ENCODE measurements around the gene NIM1K. TPM values are rescaled to one million over a fixed set of nuclear protein-coding genes. Genes with fewer than 3 reads are reported as not detected.

The NIM1K gene
- total and polyA plus RNA-seq, 3 donors from 2014 or later: 0.68 to 1.1 (median 0.79) TPM

DNA sequence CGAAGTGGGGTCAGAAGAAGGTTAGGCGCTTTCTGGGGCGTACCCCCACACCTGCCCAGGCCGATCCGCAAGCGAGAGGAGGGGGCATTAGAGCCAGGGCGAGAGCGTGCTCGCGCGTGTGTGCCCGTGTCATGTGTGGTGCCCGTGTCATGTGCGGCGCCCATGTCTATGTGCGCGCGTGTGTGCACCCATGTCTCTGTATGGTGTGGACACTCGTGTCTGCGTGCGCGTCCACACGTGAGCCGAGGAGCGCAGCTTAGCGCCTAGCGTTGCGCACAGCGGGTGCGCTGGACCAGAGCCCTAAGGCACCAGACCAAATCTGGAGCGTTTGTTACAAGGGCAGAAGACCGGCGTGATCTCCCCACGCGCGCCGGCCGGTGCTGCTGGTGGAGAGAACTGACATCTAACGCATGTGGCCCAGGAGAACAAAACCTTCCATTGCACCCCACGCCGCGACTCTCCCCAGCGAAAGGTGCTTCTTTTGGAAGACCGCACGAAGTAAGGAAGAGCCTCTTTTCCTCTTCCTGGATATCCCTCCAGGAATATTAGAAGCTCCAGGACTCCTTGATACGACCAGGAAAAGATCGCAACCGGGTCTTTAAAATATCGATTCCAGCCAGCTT lies 644 bp downstream of the NIM1K start:
- no peak for TF ChIP-seq POLR2A (IDR thresholded peaks at IDR 0.05)
- TF ChIP-seq, protein P1, sequence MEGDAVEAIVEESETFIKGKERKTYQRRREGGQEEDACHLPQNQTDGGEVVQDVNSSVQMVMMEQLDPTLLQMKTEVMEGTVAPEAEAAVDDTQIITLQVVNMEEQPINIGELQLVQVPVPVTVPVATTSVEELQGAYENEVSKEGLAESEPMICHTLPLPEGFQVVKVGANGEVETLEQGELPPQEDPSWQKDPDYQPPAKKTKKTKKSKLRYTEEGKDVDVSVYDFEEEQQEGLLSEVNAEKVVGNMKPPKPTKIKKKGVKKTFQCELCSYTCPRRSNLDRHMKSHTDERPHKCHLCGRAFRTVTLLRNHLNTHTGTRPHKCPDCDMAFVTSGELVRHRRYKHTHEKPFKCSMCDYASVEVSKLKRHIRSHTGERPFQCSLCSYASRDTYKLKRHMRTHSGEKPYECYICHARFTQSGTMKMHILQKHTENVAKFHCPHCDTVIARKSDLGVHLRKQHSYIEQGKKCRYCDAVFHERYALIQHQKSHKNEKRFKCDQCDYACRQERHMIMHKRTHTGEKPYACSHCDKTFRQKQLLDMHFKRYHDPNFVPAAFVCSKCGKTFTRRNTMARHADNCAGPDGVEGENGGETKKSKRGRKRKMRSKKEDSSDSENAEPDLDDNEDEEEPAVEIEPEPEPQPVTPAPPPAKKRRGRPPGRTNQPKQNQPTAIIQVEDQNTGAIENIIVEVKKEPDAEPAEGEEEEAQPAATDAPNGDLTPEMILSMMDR (IDR thresholded peaks at IDR 0.05): no peak
- Histone ChIP-seq H3K4me3 (peak overlapping the region; percentile 45 to 61), H3K9me3 (no peaks in the 10 kb centered on the region), H3K36me3 (ENCODE audit: low read depth, missing control alignments) (no peaks in the 10 kb centered on the region), H3K27ac (no peak overlapping the region), H3K4me1 (peaks cover 9% of the 10 kb centered on the region), H3K27me3 (no peaks in the 10 kb centered on the region)
- WGBS, 2 donors: 0 to 1% methylated on average over 14 to 49 of the region's 49 CpGs
- DNase-seq: peak; percentile 30
- intact Hi-C loops (cut with DNase I; ENCODE audit: low total_unique reads): no loop called here

DNA sequence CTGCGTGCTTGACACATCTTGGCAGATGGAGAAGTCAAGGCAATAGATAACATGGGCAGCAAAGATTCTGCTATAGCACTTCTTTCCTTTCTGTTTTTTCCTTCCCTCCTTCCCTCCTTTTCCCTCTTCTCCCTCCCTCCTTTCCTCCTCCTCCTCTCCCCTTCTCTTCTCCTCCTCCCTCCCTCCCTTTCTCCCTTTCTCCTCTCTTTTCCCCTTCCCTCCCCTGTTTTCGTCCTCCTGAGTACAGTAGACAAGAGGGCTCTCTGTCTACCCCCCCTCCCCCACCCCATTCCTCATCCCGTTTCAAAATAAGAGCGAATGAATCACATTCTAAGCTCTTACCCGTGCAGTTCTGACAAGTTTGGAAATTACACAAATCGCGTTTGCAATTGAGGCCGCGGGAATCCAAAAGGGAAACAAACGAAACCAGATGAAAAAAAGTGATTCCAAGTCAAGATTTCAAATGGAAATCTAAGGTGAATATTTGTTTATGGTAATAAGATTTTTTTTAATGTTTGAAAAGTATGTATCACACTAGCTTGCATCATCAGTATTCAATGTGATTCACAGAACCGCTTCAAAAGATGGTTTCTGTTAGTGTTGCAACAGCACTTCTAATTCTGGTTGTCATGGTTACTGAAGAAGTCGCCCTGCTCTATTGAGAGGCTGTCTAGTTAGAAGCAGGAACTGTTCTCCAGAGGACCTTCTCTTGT lies 1.3 kb downstream of the NIM1K start:
- no peak for DNase-seq
- Histone ChIP-seq H3K27ac (no peak overlapping the region), H3K4me3 (peak overlapping the region; percentile 45 to 61), H3K4me1 (peaks cover 9% of the 10 kb centered on the region), H3K36me3 (ENCODE audit: low read depth, missing control alignments) (no peaks in the 10 kb centered on the region), H3K9me3 (no peaks in the 10 kb centered on the region), H3K27me3 (no peaks in the 10 kb centered on the region)
- TF ChIP-seq, protein P1 (IDR thresholded peaks at IDR 0.05): no peak
- TF ChIP-seq POLR2A (IDR thresholded peaks at IDR 0.05): no peak
- WGBS, 2 donors: 2 to 3% methylated on average over 12 of the region's 12 CpGs
- intact Hi-C loops (cut with DNase I; ENCODE audit: low total_unique reads): no loop called here

DNA sequence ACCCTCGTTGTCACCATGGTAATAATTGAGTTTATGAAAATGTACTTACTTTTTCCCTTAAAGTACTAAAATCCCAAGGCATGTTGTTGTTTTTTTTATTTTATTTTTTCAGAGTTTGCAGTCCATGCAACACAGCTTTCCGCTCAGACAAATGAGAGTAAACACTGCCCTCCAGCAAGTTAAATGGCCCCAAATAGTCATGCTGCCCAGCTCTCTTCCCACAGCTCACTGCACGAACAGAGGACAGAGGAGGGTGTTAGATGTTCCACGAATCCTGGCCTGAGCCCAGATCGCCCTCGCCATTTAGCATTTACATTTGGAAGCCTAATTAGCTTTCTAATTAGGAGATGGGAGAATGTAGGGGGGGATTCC lies 1.9 kb downstream of the NIM1K start:
- TF ChIP-seq, protein P1 (IDR thresholded peaks at IDR 0.05): no peak
- no peak for TF ChIP-seq POLR2A (IDR thresholded peaks at IDR 0.05)
- no peak overlapping the region for H3K27ac ChIP-seq
- no peak overlapping the region for H3K4me3 ChIP-seq
- H3K27me3 ChIP-seq: no peaks in the 10 kb centered on the region
- peaks cover 9% of the 10 kb centered on the region for H3K4me1 ChIP-seq
- H3K36me3 ChIP-seq (ENCODE audit: low read depth, missing control alignments): no peaks in the 10 kb centered on the region
- no peaks in the 10 kb centered on the region for H3K9me3 ChIP-seq
- intact Hi-C loops (cut with DNase I; ENCODE audit: low total_unique reads): no loop called here
- 24 to 38% methylated on average over 6 of the region's 6 CpGs for WGBS, 2 donors
- DNase-seq: no peak

DNA sequence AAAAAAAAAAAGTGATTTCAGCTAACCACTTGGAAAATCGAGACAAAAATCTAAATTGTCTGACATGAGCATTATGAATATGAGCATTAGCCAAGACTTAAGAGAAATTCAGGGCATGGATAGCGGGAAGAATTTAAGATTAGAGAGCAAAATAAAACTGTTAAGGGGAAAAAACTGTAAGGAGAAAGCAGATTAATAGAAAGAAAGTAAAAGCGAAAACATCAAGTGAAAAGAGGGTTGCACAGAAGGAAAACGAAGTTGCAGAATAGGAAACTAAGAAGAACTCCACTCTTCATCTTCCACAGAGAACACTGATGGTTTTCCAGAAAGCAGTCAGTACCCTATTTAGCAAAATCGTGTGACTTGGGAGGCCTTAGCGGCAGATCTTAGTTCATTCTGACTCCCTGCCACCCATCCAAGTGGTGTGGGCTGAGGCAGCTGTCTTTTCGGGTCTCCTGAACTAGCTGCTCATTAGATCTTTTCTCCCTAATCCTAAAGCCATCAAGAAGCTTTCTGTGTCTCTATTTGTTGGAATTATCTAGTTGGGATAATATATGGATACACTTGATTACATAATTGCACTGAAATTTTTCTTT lies 3.7 kb downstream of the NIM1K start:
- WGBS, 2 donors: 86% methylated on average over 7 of the region's 7 CpGs
- Histone ChIP-seq H3K9me3 (no peaks in the 10 kb centered on the region), H3K27ac (no peak overlapping the region), H3K36me3 (ENCODE audit: low read depth, missing control alignments) (no peaks in the 10 kb centered on the region), H3K27me3 (no peaks in the 10 kb centered on the region), H3K4me3 (no peak overlapping the region), H3K4me1 (peaks cover 9% of the 10 kb centered on the region)
- no peak for DNase-seq
- intact Hi-C loops (cut with DNase I; ENCODE audit: low total_unique reads): no loop called here
- TF ChIP-seq, protein P1 (IDR thresholded peaks at IDR 0.05): no peak
- TF ChIP-seq POLR2A (IDR thresholded peaks at IDR 0.05): no peak

All from testis (tissue), 3 donors.